ENCODE data around the gene SPTB.

SPTB gene

GRCh38 chr14:64801046-64801445, 78.7 kb downstream of the SPTB start:
- H3K4me3 ChIP-seq (ENCODE audit: low read depth, low read length) = no peak overlapping the region
- DNase-seq (ENCODE audit: low read depth) = no peak

GRCh38 chr14:64800000-64800399, 79.7 kb downstream of the SPTB start:
- no peak for DNase-seq (ENCODE audit: low read depth)
- H3K4me3 ChIP-seq (ENCODE audit: low read depth, low read length) = no peak overlapping the region

- DNase-seq (ENCODE audit: low read depth) = no peak
Measured at GRCh38 chr14:64799555-64799954, 80.2 kb downstream of the SPTB start.

GRCh38 chr14:64796369-64796768, 83.3 kb downstream of the SPTB start:
- no peak overlapping the region for H3K4me3 ChIP-seq (ENCODE audit: low read depth, low read length)
- no peak for DNase-seq (ENCODE audit: low read depth)

More at GRCh38 chr14:64799555-64799954, 80.2 kb downstream of the SPTB start:
- H3K4me3 ChIP-seq (ENCODE audit: low read depth, low read length) = no peak overlapping the region

- no peak for DNase-seq (ENCODE audit: low read depth)
- no peak overlapping the region for H3K4me3 ChIP-seq (ENCODE audit: low read depth, low read length)
Measured at GRCh38 chr14:64795921-64796320, 83.8 kb downstream of the SPTB start.

- DNase-seq (ENCODE audit: low read depth) = no peak
- no peak overlapping the region for H3K4me3 ChIP-seq (ENCODE audit: low read depth, low read length)
Measured at GRCh38 chr14:64795211-64795610, 84.5 kb downstream of the SPTB start.

- no peak for DNase-seq (ENCODE audit: low read depth)
- no peak overlapping the region for H3K4me3 ChIP-seq (ENCODE audit: low read depth, low read length)
Measured at GRCh38 chr14:64792871-64793560, 86.7 kb downstream of the SPTB start.

- H3K4me3 ChIP-seq (ENCODE audit: low read depth, low read length) = no peak overlapping the region
- no peak for DNase-seq (ENCODE audit: low read depth)
Measured at GRCh38 chr14:64792231-64792630, 87.5 kb downstream of the SPTB start.

- no peak for DNase-seq (ENCODE audit: low read depth)
- no peak overlapping the region for H3K4me3 ChIP-seq (ENCODE audit: low read depth, low read length)
Measured at GRCh38 chr14:64790478-64790877, 89.2 kb downstream of the SPTB start.

GRCh38 chr14:64789696-64790095, 90.0 kb downstream of the SPTB start:
- no peak for DNase-seq (ENCODE audit: low read depth)

GRCh38 chr14:64788706-64789105, 91.0 kb downstream of the SPTB start:
- no peak overlapping the region for H3K4me3 ChIP-seq (ENCODE audit: low read depth, low read length)
- peak; percentile 79 for DNase-seq (ENCODE audit: low read depth)

More at GRCh38 chr14:64789696-64790095, 90.0 kb downstream of the SPTB start:
- no peak overlapping the region for H3K4me3 ChIP-seq (ENCODE audit: low read depth, low read length)

- no peak for DNase-seq (ENCODE audit: low read depth)
- H3K4me3 ChIP-seq (ENCODE audit: low read depth, low read length) = no peak overlapping the region
Measured at GRCh38 chr14:64787619-64788018, 92.1 kb downstream of the SPTB start.

GRCh38 chr14:64786296-64787149, 93.2 kb downstream of the SPTB start:
- H3K4me3 ChIP-seq (ENCODE audit: low read depth, low read length) = no peak overlapping the region
- DNase-seq (ENCODE audit: low read depth) = no peak

- no peak overlapping the region for H3K4me3 ChIP-seq (ENCODE audit: low read depth, low read length)
- DNase-seq (ENCODE audit: low read depth) = no peak
Measured at GRCh38 chr14:64784006-64784405, 95.7 kb downstream of the SPTB start.

GRCh38 chr14:64782196-64782595, 97.5 kb downstream of the SPTB start:
- no peak overlapping the region for H3K4me3 ChIP-seq (ENCODE audit: low read depth, low read length)
- DNase-seq (ENCODE audit: low read depth) = no peak

GRCh38 chr14:64779472-64779871, 100.2 kb downstream of the SPTB start:
- no peak for DNase-seq (ENCODE audit: low read depth)
- H3K4me3 ChIP-seq (ENCODE audit: low read depth, low read length) = no peak overlapping the region

GRCh38 chr14:64778104-64778754, 101.5 kb downstream of the SPTB start:
- H3K4me3 ChIP-seq (ENCODE audit: low read depth, low read length) = no peak overlapping the region
- DNase-seq (ENCODE audit: low read depth) = no peak

- no peak for DNase-seq (ENCODE audit: low read depth)
- H3K4me3 ChIP-seq (ENCODE audit: low read depth, low read length) = no peak overlapping the region
Measured at GRCh38 chr14:64777461-64777860, 102.2 kb downstream of the SPTB start.

GRCh38 chr14:64775081-64775777, 104.5 kb downstream of the SPTB start:
- no peak for DNase-seq (ENCODE audit: low read depth)
- no peak overlapping the region for H3K4me3 ChIP-seq (ENCODE audit: low read depth, low read length)

- H3K4me3 ChIP-seq (ENCODE audit: low read depth, low read length) = no peak overlapping the region
- DNase-seq (ENCODE audit: low read depth) = no peak
Measured at GRCh38 chr14:64774272-64774671, 105.4 kb downstream of the SPTB start.
